AG20443 (cell line): ENCODE measurements around the gene TMEM79.
"Not testable (repeated sequence)": the region's sequence is repeated elsewhere in the genome, so short reads cannot be mapped to it uniquely, and the experiment has no call there.

Experiments used
- DNase-seq: peaks from one replicate; pipeline ENCODE4 v3.0.0; 2012; ENCODE audit warnings: low spot score, mixed read lengths

TMEM79 gene

GRCh38 chr1:156303241-156303640 lies 19.1 kb downstream of the TMEM79 start:
- no peak for DNase-seq

DNA sequence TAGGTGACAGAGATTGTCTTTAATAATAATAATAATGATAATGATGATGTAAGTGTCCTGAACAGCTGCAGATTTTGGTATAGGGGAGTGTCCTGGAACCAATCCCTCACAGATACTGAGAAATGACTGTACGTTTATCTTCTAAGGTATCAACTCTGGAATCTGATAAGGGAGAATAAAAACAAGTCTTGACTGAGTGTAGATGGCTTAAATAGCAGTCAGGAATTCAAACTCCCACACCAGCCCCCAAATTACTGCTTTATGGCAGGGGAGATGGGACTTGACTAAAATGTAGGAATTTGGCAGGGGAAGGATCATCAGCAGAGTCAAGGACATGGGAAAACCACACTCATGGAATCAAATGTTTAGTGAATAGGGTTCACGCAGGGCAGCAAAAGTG lies 21.1 kb downstream of the TMEM79 start:
- DNase-seq: no peak

- DNase-seq: peak; percentile 39
These were observed 24.0 kb downstream of the TMEM79 start for GRCh38 chr1:156308078-156308477.

- peak; percentile 33 for DNase-seq
These were observed 26.8 kb downstream of the TMEM79 start for GRCh38 chr1:156310962-156311361.

GRCh38 chr1:156316909-156317308 lies 32.8 kb downstream of the TMEM79 start:
- DNase-seq: no peak

DNA sequence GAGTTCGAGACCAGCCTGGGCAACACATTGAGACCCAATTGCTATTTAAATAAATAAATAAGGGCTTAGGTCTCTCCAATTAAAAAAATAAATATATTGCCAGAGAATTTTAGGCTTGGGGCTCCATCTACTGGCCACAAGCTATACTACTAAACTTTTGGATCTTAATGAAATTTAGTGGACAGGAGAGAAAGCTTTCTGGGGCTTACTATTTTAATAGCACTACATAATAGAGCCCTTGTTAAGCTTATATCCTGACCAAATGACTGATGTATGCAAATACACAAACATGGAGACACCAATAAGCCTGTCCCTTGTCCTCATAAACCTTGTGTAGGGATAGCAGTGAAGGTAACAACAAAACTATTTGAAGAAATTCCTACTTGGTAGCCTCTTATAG lies 35.5 kb downstream of the TMEM79 start:
- peak; percentile 34 for DNase-seq

DNA sequence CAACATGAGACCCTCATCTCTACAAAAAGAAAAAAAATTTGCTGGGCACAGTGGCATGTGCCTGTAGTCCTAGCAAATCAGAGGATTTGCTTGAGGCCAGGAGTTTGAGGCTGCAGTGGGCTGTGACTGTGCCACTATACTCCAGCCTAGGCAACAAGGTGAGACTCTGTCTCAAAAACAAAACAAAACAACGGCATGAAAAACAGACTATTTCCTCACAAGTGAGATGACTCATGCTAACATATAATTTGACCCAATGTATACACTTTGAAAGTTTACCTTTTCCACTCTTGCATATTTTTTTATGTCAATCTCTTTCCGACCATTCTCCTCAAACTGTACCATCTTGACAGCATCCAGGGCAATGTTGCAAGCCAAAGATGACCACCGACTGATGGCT lies 36.4 kb downstream of the TMEM79 start:
- DNase-seq: no peak

- DNase-seq: not testable (repeated sequence)
These were observed 39.1 kb downstream of the TMEM79 start for GRCh38 chr1:156323179-156323578.

DNA sequence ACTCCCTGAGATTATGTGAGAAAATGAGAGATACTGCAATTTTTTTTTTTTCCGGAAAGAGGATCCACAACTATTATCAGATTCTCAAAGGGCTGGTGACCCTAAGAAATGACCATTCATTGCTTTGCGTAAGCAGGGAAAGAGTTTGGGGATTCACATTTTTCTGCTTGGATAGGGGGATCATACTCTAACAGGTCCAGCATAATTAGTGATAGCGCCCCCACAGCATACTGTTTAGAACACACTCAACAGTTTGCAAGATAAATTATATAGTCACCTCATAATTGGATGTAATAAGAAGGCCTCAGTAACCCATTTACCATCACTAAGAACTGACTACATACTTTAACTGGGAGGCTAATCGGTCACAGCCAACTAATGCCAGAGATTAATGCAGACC lies 52.1 kb downstream of the TMEM79 start:
- no peak for DNase-seq

- peak; percentile 26 for DNase-seq
These were observed 53.1 kb downstream of the TMEM79 start for GRCh38 chr1:156337052-156337887.

- DNase-seq: no peak
These were observed 53.7 kb downstream of the TMEM79 start for GRCh38 chr1:156337888-156338179.

GRCh38 chr1:156338180-156338976 lies 54.3 kb downstream of the TMEM79 start, which contains the start of the genes CCT3 and TSACC:
CCT3 (minus strand) TSS chr1:156338292; CDS start chr1:156338184, 108 bp downstream.
TSACC (plus strand) TSS chr1:156338526; CDS start chr1:156339758, 1,232 bp downstream.
- peak; percentile 100 for DNase-seq
